ENCODE data around the gene CTSD. TPM values are rescaled to one million over a fixed set of nuclear protein-coding genes. Genes with fewer than 3 reads are reported as not detected.
A peak's percentile ranks its signal among the peaks of the same experiment; 100 is the strongest.

Gene CTSD
- total RNA-seq, 2 experiments from 2014 or later = 31.7 to 44.1 TPM

- POLR2A ChIA-PET = no interaction called here
- H3K4me1 ChIP-seq (ENCODE audit: insufficient read depth, low read length, poor library complexity, severe bottlenecking) = no peaks in the 10 kb centered on the region
- TF ChIP-seq EZH2phosphoT487 (IDR thresholded peaks at IDR 0.05; ENCODE audit: borderline replicate concordance, low read depth, low read length) (no peak), CTCF (conservative IDR thresholded peaks at IDR 0.05; ENCODE audit: low read length) (peak; percentile 39; the same call in 1 of the 2 replicates)
- CTCF ChIA-PET (ENCODE audit: unreplicated experiment) = no interaction called here
- H3K27ac ChIP-seq (ENCODE audit: low read depth, low read length, poor library complexity, severe bottlenecking) = no peak overlapping the region
- H3K4me3 ChIP-seq (ENCODE audit: low read depth, low read length, poor library complexity, severe bottlenecking) = no peak overlapping the region
- intact Hi-C loops (cut with micrococcal nuclease; ENCODE audit: unreplicated experiment) = loop anchor here (5.0 kb wide), 1 partner anchor 465 kb away; the partner anchor contains the start of gene TH
- H3K36me3 ChIP-seq (ENCODE audit: insufficient read depth, low read length) = no peaks in the 10 kb centered on the region
- no peaks in the 10 kb centered on the region for H3K9me3 ChIP-seq (ENCODE audit: low read length)
- H3K9me2 ChIP-seq (ENCODE audit: insufficient read depth, low read length) = no peaks in the 10 kb centered on the region
- no peaks in the 10 kb centered on the region for H4K20me1 ChIP-seq (ENCODE audit: insufficient read depth, low read length)
- no peak overlapping the region for H2AFZ ChIP-seq (ENCODE audit: low read length)
- no TSS peak for BruUV-seq (replicated peaks)
- no peaks in the 10 kb centered on the region for H3K79me2 ChIP-seq (ENCODE audit: insufficient read depth, low read depth, low read length)
- no peak overlapping the region for H3K4me2 ChIP-seq (ENCODE audit: low read length)
- no peak for DNase-seq (ENCODE audit: low spot score)
Observed at GRCh38 chr11:1706634-1707400, 56.9 kb downstream of the CTSD start.

DNA sequence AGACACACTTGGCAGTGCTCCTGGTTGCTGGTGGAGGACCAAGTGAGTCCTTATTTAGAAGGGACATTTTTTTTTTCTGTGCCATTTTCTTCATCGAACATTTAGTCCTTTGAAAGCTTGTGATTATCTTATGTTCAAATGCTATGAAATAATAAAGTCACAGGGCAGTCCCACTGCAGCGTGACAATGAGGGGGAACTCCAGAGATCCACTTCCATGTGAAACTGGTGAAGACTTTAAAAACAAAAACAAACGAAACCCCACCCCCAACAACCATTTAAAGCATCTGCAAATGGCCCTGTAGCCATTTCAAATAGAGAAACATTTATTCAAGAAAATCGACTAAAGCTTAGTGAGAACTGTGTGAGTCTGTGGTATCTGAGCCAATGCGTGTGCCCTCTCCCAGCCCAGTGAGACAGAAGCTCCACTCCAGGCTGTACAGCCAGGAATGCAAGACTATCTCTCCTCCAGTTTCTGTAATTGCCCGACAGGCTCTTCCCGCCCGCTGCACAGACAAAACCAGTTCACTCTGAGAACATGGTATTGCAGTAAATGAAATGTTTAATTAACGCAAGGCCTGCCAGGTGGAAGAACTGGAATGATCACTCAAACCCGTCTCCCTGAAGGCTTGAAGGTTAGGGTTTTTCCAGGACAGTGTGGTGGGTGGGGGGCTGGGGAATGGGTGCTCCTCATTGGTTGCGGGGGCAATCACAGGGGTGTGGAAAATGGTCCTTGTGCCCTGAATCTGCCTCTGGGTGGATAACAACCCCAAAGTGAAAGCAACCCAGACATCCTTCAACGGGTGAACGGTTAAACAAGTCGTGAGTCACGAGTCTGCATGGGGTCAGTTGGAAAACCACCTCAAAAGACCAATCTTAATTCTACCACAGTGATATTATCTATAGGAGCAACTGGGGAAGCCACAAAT, 58.3 kb downstream of the CTSD start:
- POLR2A ChIA-PET = no interaction called here

More for the DNA sequence above, 58.3 kb downstream of the CTSD start:
- no peaks in the 10 kb centered on the region for H4K20me1 ChIP-seq (ENCODE audit: insufficient read depth, low read length)
- H3K27ac ChIP-seq (ENCODE audit: low read depth, low read length, poor library complexity, severe bottlenecking) = no peak overlapping the region
- TF ChIP-seq CTCF (conservative IDR thresholded peaks at IDR 0.05; ENCODE audit: low read length) (no peak), EZH2phosphoT487 (IDR thresholded peaks at IDR 0.05; ENCODE audit: borderline replicate concordance, low read depth, low read length) (no peak)
- intact Hi-C loops (cut with micrococcal nuclease; ENCODE audit: unreplicated experiment) = loop anchor here (5.0 kb wide), 1 partner anchor 467 kb away; the partner anchor contains the start of gene TH
- DNase-seq (ENCODE audit: low spot score) = no peak
- no peaks in the 10 kb centered on the region for H3K36me3 ChIP-seq (ENCODE audit: insufficient read depth, low read length)
- H3K9me2 ChIP-seq (ENCODE audit: insufficient read depth, low read length) = no peaks in the 10 kb centered on the region
- H3K4me2 ChIP-seq (ENCODE audit: low read length) = no peak overlapping the region
- H3K79me2 ChIP-seq (ENCODE audit: insufficient read depth, low read depth, low read length) = no peaks in the 10 kb centered on the region
- H3K9me3 ChIP-seq (ENCODE audit: low read length) = no peaks in the 10 kb centered on the region
- H2AFZ ChIP-seq (ENCODE audit: low read length) = no peak overlapping the region
- BruUV-seq (replicated peaks) = no TSS peak
- H3K4me3 ChIP-seq (ENCODE audit: low read depth, low read length, poor library complexity, severe bottlenecking) = no peak overlapping the region
- CTCF ChIA-PET (ENCODE audit: unreplicated experiment) = interaction anchor here (0.8 kb wide), 1 partner anchor 104 kb away, joined by 3 read pairs; no protein-coding TSS in a partner anchor
- no peaks in the 10 kb centered on the region for H3K4me1 ChIP-seq (ENCODE audit: insufficient read depth, low read length, poor library complexity, severe bottlenecking)

Data from OCI-LY7 (cell line).